GM18517 (cell line): ENCODE data around the gene SCUBE3.
A peak's percentile ranks its signal among the peaks of the same experiment; 100 is the strongest.

Experiments used
- ATAC-seq: cut with Tn5 transposase; IDR thresholded peaks from one replicate; pipeline ENCODE4 v1.9.1; 2021; ENCODE audit warnings: mild to moderate bottlenecking, moderate library complexity; ENCODE audit not compliant: unreplicated experiment

The SCUBE3 gene

DNA sequence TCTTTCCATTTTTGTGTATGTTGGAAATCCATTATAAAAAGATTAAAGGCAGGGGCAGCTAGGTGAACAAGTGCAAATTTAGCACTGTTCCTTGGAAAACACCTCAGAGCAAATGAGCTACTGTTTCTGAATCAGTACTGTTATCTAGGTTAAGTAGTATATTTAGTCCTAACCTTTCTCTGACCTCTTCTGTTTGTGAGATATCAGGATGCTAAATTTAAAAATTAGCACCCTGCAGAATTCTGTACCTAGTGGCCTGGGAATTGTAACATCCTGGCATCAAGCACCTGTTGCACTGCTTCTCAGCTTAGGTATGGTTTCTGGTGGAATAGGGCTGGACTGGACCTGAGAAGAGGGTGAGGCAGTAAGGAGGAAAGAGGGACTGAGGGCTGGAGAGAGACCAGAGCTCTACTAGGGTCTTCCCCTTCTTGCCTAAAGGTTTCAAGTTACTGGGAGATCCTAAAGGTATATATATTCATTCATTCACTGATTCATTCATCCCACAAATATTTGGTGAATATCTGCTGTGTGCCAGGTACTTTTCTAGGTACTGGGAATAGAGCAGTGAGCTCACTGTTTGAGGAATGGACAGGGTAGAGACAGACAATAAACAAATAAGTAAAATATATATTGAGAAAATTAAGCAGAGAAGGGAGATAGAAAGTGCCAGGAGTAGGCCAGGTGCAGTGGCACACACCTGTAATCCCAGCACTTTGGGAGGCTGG, 51.0 kb downstream of the SCUBE3 start:
- ATAC-seq, result no peak

DNA sequence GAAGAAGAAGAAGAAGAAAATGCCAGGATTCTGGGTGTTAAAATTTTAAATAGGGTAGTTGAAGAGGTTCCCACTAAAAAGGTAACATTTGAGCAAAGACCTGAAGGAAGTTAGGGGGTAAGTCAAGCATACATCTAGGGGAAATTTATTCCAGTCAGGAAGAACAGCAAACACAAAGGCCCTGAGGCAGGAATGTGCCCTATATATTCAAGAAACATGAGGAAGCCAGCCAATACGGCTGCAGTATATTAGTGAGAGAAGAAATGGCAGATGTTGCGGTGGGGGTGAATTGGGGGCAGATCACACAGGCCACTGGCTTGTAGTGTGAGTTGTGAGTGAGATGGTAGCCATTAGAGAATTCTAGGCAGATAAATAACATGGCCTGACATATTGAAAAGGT, 51.8 kb downstream of the SCUBE3 start:
- no peak for ATAC-seq

DNA sequence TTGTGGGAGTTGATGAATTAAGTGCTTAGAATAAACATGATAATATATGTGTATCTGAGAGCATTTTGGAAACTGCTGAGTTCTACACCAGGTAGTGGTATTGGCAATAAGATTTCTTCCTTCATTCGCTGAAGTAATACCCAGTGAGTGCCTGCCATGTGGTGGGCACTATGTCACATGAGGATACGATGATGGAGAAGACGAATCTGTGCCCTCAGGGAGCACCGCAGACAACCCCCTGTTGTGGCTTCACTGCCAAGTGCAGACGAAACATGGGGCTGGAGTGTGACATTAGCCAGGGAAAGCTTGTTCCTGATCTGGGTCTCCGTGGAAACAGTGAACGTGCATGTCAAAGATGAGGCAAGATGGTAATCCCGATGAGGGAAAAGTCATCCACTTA, 53.7 kb downstream of the SCUBE3 start:
- no peak for ATAC-seq

- no peak for ATAC-seq
Measured at GRCh38 chr6:35267897-35268296, 54.1 kb downstream of the SCUBE3 start.

DNA sequence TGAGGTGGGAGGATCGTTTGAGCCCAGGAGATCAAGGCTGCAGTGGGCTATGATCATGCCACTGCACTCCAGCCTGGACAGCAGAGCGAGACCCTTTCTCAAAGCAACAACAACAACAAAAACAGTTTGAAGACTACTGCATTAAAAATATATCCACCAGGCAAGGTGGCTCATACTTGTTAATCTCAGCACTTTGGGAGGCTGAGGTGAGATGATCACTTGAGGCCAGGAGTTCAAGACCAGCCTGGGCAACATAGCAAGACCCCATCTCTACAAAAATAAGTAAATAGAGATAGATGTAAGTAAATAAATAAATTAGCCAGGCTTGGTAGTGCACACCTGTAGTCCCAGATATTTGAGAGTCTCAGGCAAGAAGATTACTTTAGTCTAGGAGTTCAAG, 58.2 kb downstream of the SCUBE3 start:
- ATAC-seq, result no peak

- no peak for ATAC-seq
Measured at GRCh38 chr6:35273822-35274559, 60.2 kb downstream of the SCUBE3 start.

DNA sequence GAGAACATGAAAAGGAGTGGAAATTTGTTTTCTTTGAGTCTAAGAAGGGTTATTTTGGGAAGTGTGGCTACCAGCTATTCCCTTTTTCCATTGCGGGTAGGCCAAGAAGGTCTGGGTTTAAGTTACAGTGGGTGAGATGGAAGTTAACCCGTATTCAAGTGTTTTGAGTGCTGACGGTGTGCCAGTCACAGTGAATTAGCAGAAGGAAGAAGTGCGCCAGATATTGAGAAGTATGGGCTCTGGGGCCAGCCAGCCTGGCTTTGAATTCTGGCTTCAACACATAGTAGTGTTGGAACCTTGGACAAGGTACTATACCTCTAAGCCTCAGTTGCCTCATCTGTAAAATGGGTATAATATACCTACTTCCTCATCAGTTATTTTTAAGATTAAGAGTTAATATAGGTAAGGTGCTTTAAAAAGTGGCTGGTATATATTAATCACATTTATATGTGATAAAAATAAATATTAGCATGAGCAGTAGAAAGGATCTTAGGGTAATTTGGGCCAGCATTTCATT, 62.0 kb downstream of the SCUBE3 start:
- no peak for ATAC-seq

DNA sequence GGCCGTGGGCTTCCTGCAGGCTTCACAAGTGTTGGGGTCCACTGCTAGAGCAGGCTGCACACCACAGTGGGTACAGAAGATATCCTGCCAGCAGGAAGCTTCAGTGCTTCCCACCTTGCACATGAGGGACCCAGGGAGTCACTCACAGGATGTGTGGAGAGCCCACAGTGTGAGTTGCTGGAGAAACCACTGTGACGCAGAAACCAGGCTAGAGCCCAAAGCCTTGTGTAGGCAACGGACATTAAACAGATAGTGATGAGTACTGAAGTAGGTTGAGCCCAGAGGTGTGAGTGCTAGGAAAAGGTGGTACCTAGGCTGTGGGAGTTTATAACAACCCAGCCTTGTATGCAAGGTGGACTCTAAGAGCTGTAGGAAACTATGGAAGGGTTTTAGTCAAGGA, 65.0 kb downstream of the SCUBE3 start:
- ATAC-seq, result no peak

DNA sequence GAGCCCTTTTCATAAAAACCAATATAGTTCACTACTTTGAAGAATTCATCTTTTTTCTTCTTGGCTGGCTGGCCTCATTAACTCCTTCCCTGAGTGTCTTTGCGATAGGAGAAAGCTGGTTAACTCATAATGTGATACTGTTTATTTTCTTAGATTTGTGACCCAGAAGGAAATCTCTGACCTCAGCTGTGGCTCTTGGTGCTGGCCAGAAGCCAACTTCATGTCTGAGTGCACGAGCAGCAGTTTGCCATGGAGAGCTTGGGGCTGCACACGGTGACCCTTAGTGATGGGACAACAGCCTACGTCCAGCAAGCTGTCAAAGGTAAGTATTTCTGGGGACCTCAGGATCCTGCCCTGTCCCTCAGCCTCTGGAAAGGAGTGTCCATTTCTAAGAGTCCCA, 67.1 kb downstream of the SCUBE3 start:
- no peak for ATAC-seq

GRCh38 chr6:35282472-35282871, 68.7 kb downstream of the SCUBE3 start:
- no peak for ATAC-seq

DNA sequence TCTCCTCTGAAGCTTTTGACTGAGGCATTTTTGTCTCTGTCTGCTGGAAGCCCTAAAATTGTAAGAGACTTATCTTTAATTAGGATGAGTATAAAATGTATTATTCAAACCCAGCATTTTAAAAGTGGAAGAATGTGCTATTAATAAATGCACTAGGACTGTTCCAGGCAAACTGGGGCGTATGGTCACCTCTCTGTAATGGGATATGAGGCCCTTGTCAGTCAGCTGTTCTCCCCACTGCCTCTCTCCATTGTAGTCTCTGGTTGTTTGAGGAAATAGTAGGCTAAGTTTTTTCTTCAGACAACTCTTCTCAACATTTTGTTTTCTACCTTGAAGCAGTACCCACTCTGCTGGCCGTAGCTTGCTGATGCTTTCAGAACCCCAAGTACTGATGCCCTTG, 69.6 kb downstream of the SCUBE3 start:
- no peak for ATAC-seq

GRCh38 chr6:35287671-35288396, 74.1 kb downstream of the SCUBE3 start:
- no peak for ATAC-seq

DNA sequence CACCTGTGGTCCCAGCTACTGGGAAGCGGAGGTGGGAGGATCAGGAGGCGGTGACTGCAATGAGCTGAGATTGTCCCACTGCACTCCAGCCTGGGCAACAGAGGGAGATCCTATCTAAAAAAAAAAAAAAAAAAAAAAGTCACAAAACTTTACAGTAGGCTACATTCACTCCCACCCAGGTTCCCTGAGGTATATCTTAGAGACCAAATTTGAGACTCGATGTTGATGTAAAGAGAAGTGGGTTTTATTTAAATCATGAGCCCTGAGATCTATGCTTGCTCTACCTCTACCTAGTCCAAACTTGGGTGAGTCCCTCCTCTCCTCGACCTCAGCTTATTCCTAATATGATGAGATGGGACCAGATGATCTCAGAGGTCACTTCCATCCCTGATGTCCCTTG, 75.1 kb downstream of the SCUBE3 start:
- ATAC-seq, result no peak

DNA sequence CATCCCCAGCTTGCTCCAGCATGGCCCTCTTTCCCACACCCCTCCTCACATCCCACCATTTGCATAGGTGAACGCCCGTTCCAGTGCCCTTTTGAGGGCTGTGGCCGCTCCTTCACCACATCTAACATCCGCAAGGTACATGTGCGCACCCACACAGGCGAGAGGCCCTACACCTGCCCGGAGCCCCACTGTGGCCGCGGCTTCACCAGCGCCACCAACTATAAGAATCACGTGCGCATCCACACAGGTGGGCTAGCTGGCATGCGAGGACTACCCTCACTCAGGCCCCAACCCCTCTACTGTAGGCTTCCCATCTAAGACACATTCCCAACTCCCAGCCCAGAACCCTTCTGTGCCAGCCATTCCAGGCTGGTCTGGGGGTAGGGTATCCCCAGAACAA, 77.7 kb downstream of the SCUBE3 start:
- no peak for ATAC-seq

GRCh38 chr6:35292494-35292893, 78.7 kb downstream of the SCUBE3 start:
- no peak for ATAC-seq

- no peak for ATAC-seq
Measured at GRCh38 chr6:35293681-35294080, 79.9 kb downstream of the SCUBE3 start.

GRCh38 chr6:35294308-35294945, 80.7 kb downstream of the SCUBE3 start:
- no peak for ATAC-seq

- ATAC-seq, result no peak
Measured at GRCh38 chr6:35295036-35295435, 81.3 kb downstream of the SCUBE3 start.

DNA sequence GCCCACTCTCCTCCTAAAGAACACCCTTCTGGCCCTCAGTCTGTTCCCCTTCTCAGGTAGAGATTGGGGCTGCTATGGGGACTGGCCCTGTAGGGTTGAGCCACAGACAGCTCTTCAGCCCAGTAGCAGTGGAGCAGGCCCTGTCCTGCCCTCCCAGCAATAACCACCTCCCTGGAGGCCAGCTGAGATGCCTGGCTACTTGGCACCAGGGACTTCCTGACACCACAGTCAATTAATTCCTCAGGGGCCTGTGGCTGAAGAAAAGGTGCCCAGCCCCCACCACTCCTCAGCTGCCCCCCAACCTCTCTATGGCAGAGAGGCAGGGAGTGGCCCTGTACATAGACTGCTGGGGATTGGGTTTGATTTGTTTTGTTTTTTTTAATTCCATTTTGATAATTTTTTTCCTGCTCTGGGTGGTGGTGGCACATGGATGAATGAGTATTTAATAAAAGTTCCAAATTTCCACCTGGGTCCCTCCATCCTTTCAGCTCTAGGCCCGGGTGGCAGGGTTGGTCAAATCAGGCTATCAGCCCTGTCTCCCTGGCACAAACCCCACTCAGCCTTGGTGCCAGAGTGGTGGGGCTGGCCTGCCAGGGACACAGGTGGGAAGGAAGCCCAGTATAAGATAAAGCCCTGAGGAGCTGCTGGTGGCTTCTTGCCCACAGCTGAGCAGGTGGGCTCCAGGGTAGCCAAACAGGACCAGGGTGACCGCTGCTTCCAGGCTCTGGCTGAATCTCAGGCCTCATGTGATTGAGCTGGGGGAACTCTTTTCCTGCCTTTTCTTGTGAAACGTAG, 82.0 kb downstream of the SCUBE3 start:
- no peak for ATAC-seq

DNA sequence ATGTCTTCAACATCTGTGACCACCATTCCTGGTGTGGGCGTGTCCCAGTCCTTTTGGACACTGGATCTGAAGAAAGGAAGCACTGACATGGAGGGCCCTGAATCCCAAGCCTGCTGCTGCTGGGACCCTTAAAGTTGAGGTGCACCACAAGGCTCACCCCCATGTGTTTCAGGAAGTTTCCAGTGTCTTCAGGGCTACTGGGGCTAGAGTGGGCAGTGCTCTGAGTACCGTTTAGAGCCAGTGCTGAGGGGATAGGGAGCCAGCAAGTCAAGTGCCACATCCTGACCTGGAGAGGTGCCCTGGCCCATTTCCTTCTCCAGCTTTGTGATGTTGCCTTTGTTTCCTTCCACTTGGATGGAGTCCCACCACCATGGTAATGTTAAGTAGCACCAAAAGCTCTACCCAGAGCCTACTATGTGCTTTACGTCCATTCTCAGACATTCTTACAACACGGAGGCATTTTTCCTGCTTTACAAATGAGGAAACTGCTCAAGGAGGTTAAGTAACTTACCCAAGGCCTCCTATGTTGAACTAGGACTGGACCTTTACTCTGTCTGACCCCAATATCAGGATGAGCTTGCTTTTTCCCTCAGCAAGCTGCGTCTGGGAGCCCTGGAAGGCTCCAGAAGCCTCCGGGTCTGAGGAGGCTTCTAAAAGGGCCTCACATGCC, 83.3 kb downstream of the SCUBE3 start:
- ATAC-seq, result peak; percentile 13
